K562 (cell line): ENCODE measurements around the gene DYNLT2. TPM values are rescaled to one million over a fixed set of nuclear protein-coding genes. Genes with fewer than 3 reads are reported as not detected.

Experiments
- ATAC-seq: fragments of 200-7000 bp; cut with Tn5 transposase; 3 replicates; pipeline ENCODE4 v1.9.1; 2020; ENCODE audit warnings: moderate library complexity
- BruUV-seq: library from RNA; stranded (reverse); fragments of 400-500 nt; replicated peaks from 2 replicates; lab custom pipeline; 2021; lab: Mats Ljungman, UMichigan
- CTCF ChIA-PET: fragments of 300-600 bp; formaldehyde crosslinking; extraction: SDS; loops from one replicate; lab custom pipeline; 2021; ENCODE audit warnings: low intra/inter-chr PET ratio; lab: Yijun Ruan, JAX
- POLR2A ChIA-PET: fragments of 300-600, 350-650 bp; sonication (Branson Sonifier 250); formaldehyde crosslinking; extraction: SDS; loops from one replicate; lab custom pipeline; 2021; ENCODE audit warnings: antibody characterized with exemption, inconsistent platforms; lab: Yijun Ruan, JAX
- DNase-seq, 4 experiments: peaks; one replicate each; pipeline versions ENCODE4 v3.0.0 to v3.0.0-alpha.2; 2011 to 2018; ENCODE audit warnings: low spot score in 3 of 4, mixed read lengths in 3 of 4; ENCODE audit errors: extremely low read depth in 1 of 4
- FAIRE-seq: peaks from 2 replicates; lab custom pipeline; 2011; peaks lifted over from hg19 to GRCh38; lab: Jason Lieb, UNC
- H2AFZ ChIP-seq: 2 replicates; pipeline ENCODE4 v1.6.0; 2011; ENCODE audit warnings: low read depth, low read length, control low read depth, inconsistent platforms
- H3K27ac ChIP-seq: fragments of 200-600 bp; 3 replicates; pipeline ENCODE4 v1.8.0; 2011; ENCODE audit warnings: low read depth, mild to moderate bottlenecking, control low read depth, inconsistent platforms, low read length, moderate library complexity, mixed read lengths; ENCODE audit errors: extremely low read depth
- H3K27me3 ChIP-seq, 2 experiments: fragments of 300-600 bp in 1 of 2; 2 replicates in 1 of 2; 3 replicates in 1 of 2; pipeline versions ENCODE4 v1.6.0 to v1.8.0; 2011; ENCODE audit warnings: inconsistent platforms in 2 of 2, low read length in 2 of 2, mild to moderate bottlenecking in 1 of 2, mixed read lengths in 1 of 2, moderate library complexity in 1 of 2; ENCODE audit not compliant: control insufficient read depth in 2 of 2, insufficient read depth in 2 of 2
- H3K36me3 ChIP-seq: fragments of 300-600 bp; 3 replicates; pipeline ENCODE4 v1.8.0; 2011; ENCODE audit warnings: mild to moderate bottlenecking, low read length, inconsistent platforms; ENCODE audit not compliant: control insufficient read depth, insufficient read depth
- H3K4me1 ChIP-seq, 2 experiments: fragments of 200-600 bp in 1 of 2; replicated peaks in 1 of 2; 2 replicates in 1 of 2; 3 replicates in 1 of 2; pipeline versions ENCODE4 v1.5.1 to v1.8.0; 2011; ENCODE audit warnings: inconsistent platforms in 2 of 2, low read length in 2 of 2, mild to moderate bottlenecking in 1 of 2, mixed read lengths in 1 of 2, moderate library complexity in 1 of 2; ENCODE audit not compliant: control insufficient read depth in 2 of 2, insufficient read depth in 2 of 2
- H3K4me2 ChIP-seq: 2 replicates; pipeline ENCODE4 v1.6.1; 2011; ENCODE audit warnings: low read length, control low read depth, inconsistent platforms, mixed read lengths; ENCODE audit not compliant: insufficient read depth
- H3K4me3 ChIP-seq: fragments of 200-600 bp; sonication (generic), shearing (Covaris generic); 2 replicates; pipeline ENCODE4 v1.5.1; 2016; ENCODE audit warnings: control low read depth, inconsistent platforms
- H3K79me2 ChIP-seq: fragments of 200-600 bp; 3 replicates; pipeline ENCODE4 v1.8.0; 2011; ENCODE audit warnings: low read length, inconsistent platforms; ENCODE audit not compliant: control insufficient read depth, insufficient read depth
- H3K9ac ChIP-seq, 2 experiments: 2 replicates each; pipeline versions ENCODE4 v1.6.0 to v1.6.1; 2011; ENCODE audit warnings: low read depth in 2 of 2, low read length in 2 of 2, control low read depth in 1 of 2, inconsistent platforms in 1 of 2, mild to moderate bottlenecking in 1 of 2, mixed read lengths in 1 of 2; ENCODE audit not compliant: insufficient read depth in 1 of 2
- H3K9me1 ChIP-seq: one replicate; pipeline ENCODE4 v1.6.0; 2011; ENCODE audit warnings: inconsistent platforms, mild to moderate bottlenecking, low read length, moderate library complexity; ENCODE audit not compliant: control insufficient read depth, insufficient read depth
- H3K9me3 ChIP-seq: replicated peaks from 2 replicates; pipeline ENCODE4 v1.5.1; 2011; ENCODE audit warnings: low read depth, low read length, inconsistent platforms; ENCODE audit not compliant: control insufficient read depth, insufficient read depth
- H4K20me1 ChIP-seq: replicated peaks from 2 replicates; pipeline ENCODE4 v1.6.1; 2011; ENCODE audit warnings: low read length, inconsistent platforms, mixed read lengths; ENCODE audit not compliant: control insufficient read depth, insufficient read depth
- ATF7 ChIP-seq: fragments of 450-650 bp; IDR thresholded peaks from 2 replicates; pipeline ENCODE4 v1.7.1; 2014; ENCODE audit warnings: mild to moderate bottlenecking, moderate library complexity
- KLF13 ChIP-seq: fragments of 450-650 bp; IDR thresholded peaks from 2 replicates; pipeline ENCODE4 v1.6.1; 2016; ENCODE audit warnings: missing genetic modification characterization, low read depth, mild to moderate bottlenecking, missing compliant biosample characterization, moderate library complexity, borderline replicate concordance
- KLF16 ChIP-seq: IDR thresholded peaks from 2 replicates; pipeline ENCODE4 v1.6.1; 2016; ENCODE audit warnings: antibody characterized with exemption
- MECOM ChIP-seq: fragments of 250-450 bp; sonication (Bioruptor Pico); IDR thresholded peaks from 2 replicates; pipeline ENCODE4 v1.8.0; 2022; ENCODE audit warnings: inconsistent platforms
- MYC ChIP-seq, 2 experiments: fragments of 250-450 bp in 1 of 2; sonication (Bioruptor Pico) in 1 of 2; IDR thresholded peaks; 2 replicates each; pipeline versions ENCODE4 v1.5.1 to v1.6.1; 2012 to 2021; ENCODE audit warnings: low read depth in 2 of 2, borderline replicate concordance in 1 of 2, improper control_type of control experiment in 1 of 2, low read length in 1 of 2, mild to moderate bottlenecking in 1 of 2, moderate library complexity in 1 of 2
- NONO ChIP-seq, 2 experiments: fragments of 200-400 bp in 1 of 2; fragments of 450-650 bp in 1 of 2; formaldehyde crosslinking in 1 of 2; IDR thresholded peaks; 2 replicates each; pipeline ENCODE4 v1.6.1; 2017; ENCODE audit warnings: low read depth in 2 of 2, mild to moderate bottlenecking in 2 of 2, moderate library complexity in 2 of 2, low read length in 1 of 2
- RB1 ChIP-seq: fragments of 450-650 bp; IDR thresholded peaks from 2 replicates; pipeline ENCODE4 v1.6.1; 2017; ENCODE audit warnings: low read depth, mild to moderate bottlenecking
- RBM34 ChIP-seq: fragments of 200-400 bp; formaldehyde crosslinking; IDR thresholded peaks from 2 replicates; pipeline ENCODE4 v1.6.1; 2018; ENCODE audit warnings: low read length, borderline replicate concordance; ENCODE audit not compliant: insufficient read depth
- U2AF1 ChIP-seq: fragments of 200-400 bp; formaldehyde crosslinking; optimal IDR thresholded peaks from 2 replicates; pipeline ENCODE3; 2017; ENCODE audit warnings: mild to moderate bottlenecking, low read depth, low read length, moderate library complexity
- XRCC4 ChIP-seq: IDR thresholded peaks from one replicate; pipeline ENCODE4 v1.6.1; 2011; ENCODE audit not compliant: insufficient read depth, insufficient read length; ENCODE audit errors: extremely low read depth
- ZNF212 ChIP-seq: fragments of 450-650 bp; formaldehyde crosslinking; IDR thresholded peaks from 2 replicates; pipeline ENCODE4 v1.4.0; 2020; ENCODE audit warnings: mild to moderate bottlenecking
- WGBS: fragments of 100-300 bp; shearing (Covaris generic); methylation state at CpG from one replicate; pipeline ENCODE4 v1.1.6; 2016; ENCODE audit warnings: low coverage, mixed read lengths; ENCODE audit not compliant: insufficient coverage; ENCODE audit errors: missing lambda C conversion rate; 5-methylcytosine and 5-hydroxymethylcytosine counted together
- in situ Hi-C: fragments of 300-500 bp; cut with MboI; formaldehyde crosslinking; loops from 4 replicates; pipeline ENCODE4 v1.15.0; 2018; ENCODE audit warnings: inconsistent platforms, mixed read lengths
- intact Hi-C: fragments of 100-400 bp; cut with micrococcal nuclease; formaldehyde crosslinking; loops from 2 replicates; pipeline ENCODE4 v1.14.2; 2022
- polyA plus RNA-seq, 8 experiments: library from polyadenylated mRNA; depleted of rRNA in 4 of 8; stranded (reverse) in 5 of 8; unstranded in 3 of 8; fragments of >200 nt; fragmentation: Nextera tagmentation in 2 of 8; fragmentation: Illumina TruSeq in 1 of 8; extraction: Ambion mirVana in 2 of 8; extraction: Trizol in 1 of 8; gene quantifications; 2 replicates each; pipeline versions ENCODE4 v1.2.1 to v1.2.3, GENCODE V29; 2011 to 2014; ENCODE audit warnings: inconsistent platforms in 1 of 8, missing spikeins in 1 of 8
- total RNA-seq, 7 experiments: library from RNA; depleted of rRNA in 6 of 7; stranded (reverse); fragments of >200 nt in 6 of 7; fragmentation: Illumina TruSeq in 2 of 7; extraction: Trizol in 2 of 7; gene quantifications; 2 replicates each; pipeline versions ENCODE4 v1.2.1 to v1.2.3, GENCODE V29; 2011 to 2021; ENCODE audit warnings: low replicate concordance in 1 of 7
- TF ChIP-seq, protein P1 (sequence below): sonication (generic); formaldehyde crosslinking; IDR thresholded peaks from 2 replicates; pipeline ENCODE4 v1.8.0; 2022; ENCODE audit warnings: mild to moderate bottlenecking, missing genetic modification reagents
- TF ChIP-seq, protein P2 (sequence below): sonication (generic); formaldehyde crosslinking; IDR thresholded peaks from 2 replicates; pipeline ENCODE4 v1.8.0; 2023; ENCODE audit warnings: missing genetic modification reagents, mild to moderate bottlenecking, borderline replicate concordance

Gene DYNLT2
- total and polyA plus RNA-seq, 9 of the 15 experiments (the other 6 are each of a cell fraction or from before 2014, with no cell fraction given), result 2.0 to 12.8 (median 6.3) TPM

DNA sequence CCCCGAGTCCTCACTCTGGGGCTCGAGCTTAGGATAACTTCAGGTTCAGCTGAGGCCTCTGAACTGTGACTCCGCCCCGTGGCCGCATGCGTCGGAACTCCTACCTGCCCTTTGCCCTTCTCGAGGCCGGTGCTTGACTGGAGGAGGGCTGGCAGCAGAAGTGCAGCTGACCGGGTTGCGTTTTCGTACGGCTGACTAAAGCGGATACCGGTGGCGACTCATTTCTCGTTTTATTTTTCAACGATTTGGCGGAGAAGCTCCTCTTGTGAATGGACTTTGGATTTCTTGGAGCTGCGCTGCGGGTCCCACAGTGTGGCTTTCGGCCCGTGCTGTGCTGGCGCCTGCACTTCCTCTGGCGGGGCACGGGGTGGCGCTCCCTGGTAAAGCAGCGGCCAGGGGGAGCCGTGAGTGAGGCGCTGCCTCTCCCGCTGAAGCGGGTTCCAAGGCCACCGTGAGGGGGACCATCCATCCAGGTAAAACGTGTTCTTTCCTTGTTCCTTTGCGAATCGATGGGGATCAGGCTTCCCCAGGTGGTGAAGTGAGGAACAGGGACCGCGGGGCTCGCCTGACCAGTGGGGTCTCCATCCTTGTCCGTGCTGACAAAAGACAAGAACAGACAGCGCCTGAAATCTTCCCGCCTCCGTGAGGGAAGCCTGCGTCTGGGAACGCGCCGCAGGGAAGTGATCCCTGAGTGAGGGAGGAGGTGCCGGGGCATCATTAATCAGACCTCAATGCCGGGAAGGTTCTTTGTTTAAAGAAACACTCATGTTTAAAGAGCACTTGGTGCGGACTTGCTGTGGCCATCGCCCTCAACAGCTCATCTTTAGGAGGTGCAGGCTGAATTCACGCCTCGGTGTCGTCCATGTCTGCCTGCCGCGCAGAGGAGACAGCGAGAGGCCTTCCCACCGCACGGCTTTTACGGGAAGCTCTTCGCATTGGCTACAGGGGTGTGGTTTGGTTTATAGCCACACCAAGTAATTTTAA, 38.9 kb upstream of the DYNLT2 start:
- WGBS, result 2% methylated on average over 61 of the region's 61 CpGs
- Histone ChIP-seq H3K36me3 (no peaks in the 10 kb centered on the region), H3K4me3 (peak overlapping the region; percentile 26), H3K9ac (peak overlapping the region in 1 of 2 experiments; percentile 69; a peak in 2 of 4 replicates), H3K27me3 (peaks cover 63 to 87% of the 10 kb centered on the region in 2 experiments), H3K9me1 (peaks cover 2% of the 10 kb centered on the region), H3K4me2 (peak overlapping the region; percentile 84), H4K20me1 (peaks cover 19% of the 10 kb centered on the region; the same call in 1 of the 2 replicates), H3K9me3 (no peaks in the 10 kb centered on the region), H3K4me1 (peaks cover 11 to 17% of the 10 kb centered on the region in 2 experiments; a peak in 3 of 5 replicates), H2AFZ (peak overlapping the region; percentile 90), H3K27ac (no peak overlapping the region), H3K79me2 (no peaks in the 10 kb centered on the region)
- ChIA-PET CTCF (interaction anchor here (0.7 to 2.8 kb wide), 3 partner anchors 726 to 739 kb away, joined by 3 to 20 read pairs (median 5); no protein-coding TSS in a partner anchor), POLR2A (interaction anchor here (0.6 to 4.4 kb wide), 3 partner anchors 9 to 422 kb away, joined by 3 to 29 read pairs (median 4); no protein-coding TSS in a partner anchor)
- FAIRE-seq (peak; percentile 88), ATAC-seq (peak; percentile 97), DNase-seq (peak; percentile 81 to 91 (median 90))
- in situ Hi-C loops, result no loop called here
- intact Hi-C loops, result loop anchor here (1.0 to 5.0 kb wide), 3 partner anchors 93 to 740 kb away; no protein-coding TSS in a partner anchor
- no TSS peak for BruUV-seq
- TF ChIP-seq NONO (IDR thresholded peaks at IDR 0.05; ENCODE audit: low read depth in 2 of 2, low read length in 1 of 2), result peak in 1 of 2 experiments; percentile 11; a peak in 1 of 4 replicates
- TF ChIP-seq, protein P1, sequence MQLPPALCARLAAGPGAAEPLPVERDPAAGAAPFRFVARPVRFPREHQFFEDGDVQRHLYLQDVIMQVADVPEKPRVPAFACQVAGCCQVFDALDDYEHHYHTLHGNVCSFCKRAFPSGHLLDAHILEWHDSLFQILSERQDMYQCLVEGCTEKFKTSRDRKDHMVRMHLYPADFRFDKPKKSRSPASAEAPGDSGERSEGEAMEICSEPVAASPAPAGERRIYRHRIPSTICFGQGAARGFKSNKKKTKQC (CRISPR knock-in tag), result peak; percentile 86; the same call in 1 of the 2 replicates
- peak; percentile 52; the same call in 1 of the 2 replicates for TF ChIP-seq MYC (IDR thresholded peaks at IDR 0.05; ENCODE audit: low read depth, low read length)
- no peak for TF ChIP-seq MYC (CRISPR knock-in tag; IDR thresholded peaks at IDR 0.05; ENCODE audit: borderline replicate concordance, low read depth)
- TF ChIP-seq XRCC4, result no peak
- TF ChIP-seq U2AF1, result no peak
- peak; percentile 18; the same call in 1 of the 2 replicates for TF ChIP-seq KLF16
- TF ChIP-seq MECOM (CRISPR knock-in tag), result peak; percentile 58; the same call in 1 of the 2 replicates
- TF ChIP-seq, protein P2, sequence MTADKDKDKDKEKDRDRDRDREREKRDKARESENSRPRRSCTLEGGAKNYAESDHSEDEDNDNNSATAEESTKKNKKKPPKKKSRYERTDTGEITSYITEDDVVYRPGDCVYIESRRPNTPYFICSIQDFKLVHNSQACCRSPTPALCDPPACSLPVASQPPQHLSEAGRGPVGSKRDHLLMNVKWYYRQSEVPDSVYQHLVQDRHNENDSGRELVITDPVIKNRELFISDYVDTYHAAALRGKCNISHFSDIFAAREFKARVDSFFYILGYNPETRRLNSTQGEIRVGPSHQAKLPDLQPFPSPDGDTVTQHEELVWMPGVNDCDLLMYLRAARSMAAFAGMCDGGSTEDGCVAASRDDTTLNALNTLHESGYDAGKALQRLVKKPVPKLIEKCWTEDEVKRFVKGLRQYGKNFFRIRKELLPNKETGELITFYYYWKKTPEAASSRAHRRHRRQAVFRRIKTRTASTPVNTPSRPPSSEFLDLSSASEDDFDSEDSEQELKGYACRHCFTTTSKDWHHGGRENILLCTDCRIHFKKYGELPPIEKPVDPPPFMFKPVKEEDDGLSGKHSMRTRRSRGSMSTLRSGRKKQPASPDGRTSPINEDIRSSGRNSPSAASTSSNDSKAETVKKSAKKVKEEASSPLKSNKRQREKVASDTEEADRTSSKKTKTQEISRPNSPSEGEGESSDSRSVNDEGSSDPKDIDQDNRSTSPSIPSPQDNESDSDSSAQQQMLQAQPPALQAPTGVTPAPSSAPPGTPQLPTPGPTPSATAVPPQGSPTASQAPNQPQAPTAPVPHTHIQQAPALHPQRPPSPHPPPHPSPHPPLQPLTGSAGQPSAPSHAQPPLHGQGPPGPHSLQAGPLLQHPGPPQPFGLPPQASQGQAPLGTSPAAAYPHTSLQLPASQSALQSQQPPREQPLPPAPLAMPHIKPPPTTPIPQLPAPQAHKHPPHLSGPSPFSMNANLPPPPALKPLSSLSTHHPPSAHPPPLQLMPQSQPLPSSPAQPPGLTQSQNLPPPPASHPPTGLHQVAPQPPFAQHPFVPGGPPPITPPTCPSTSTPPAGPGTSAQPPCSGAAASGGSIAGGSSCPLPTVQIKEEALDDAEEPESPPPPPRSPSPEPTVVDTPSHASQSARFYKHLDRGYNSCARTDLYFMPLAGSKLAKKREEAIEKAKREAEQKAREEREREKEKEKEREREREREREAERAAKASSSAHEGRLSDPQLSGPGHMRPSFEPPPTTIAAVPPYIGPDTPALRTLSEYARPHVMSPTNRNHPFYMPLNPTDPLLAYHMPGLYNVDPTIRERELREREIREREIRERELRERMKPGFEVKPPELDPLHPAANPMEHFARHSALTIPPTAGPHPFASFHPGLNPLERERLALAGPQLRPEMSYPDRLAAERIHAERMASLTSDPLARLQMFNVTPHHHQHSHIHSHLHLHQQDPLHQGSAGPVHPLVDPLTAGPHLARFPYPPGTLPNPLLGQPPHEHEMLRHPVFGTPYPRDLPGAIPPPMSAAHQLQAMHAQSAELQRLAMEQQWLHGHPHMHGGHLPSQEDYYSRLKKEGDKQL (CRISPR knock-in tag), result 0 out of 2 replicates have a peak, but pooled peaks have one; percentile 83
- no peak for TF ChIP-seq RBM34
- no peak for TF ChIP-seq KLF13 (tag)
- 0 out of 2 replicates have a peak, but pooled peaks have one; percentile 45 for TF ChIP-seq ATF7
- TF ChIP-seq ZNF212 (CRISPR knock-in tag), result no peak
- TF ChIP-seq RB1, result peak; percentile 91; the same call in 1 of the 2 replicates
